PFSK-1 (cell line): ENCODE measurements around the gene USP6.

Source experiments
- FOXP2 ChIP-seq: optimal IDR thresholded peaks from 2 replicates; pipeline ENCODE3; 2011; ENCODE audit warnings: borderline replicate concordance, control low read depth, inconsistent platforms; ENCODE audit not compliant: insufficient read depth; ENCODE audit errors: extremely low read length, extremely low read depth
- POLR2AphosphoS5 ChIP-seq: IDR thresholded peaks from 2 replicates; pipeline ENCODE4 v1.6.1; 2012; ENCODE audit warnings: low read depth, mild to moderate bottlenecking, control low read depth, low read length, moderate library complexity
- SIN3A ChIP-seq: IDR thresholded peaks from 2 replicates; pipeline ENCODE4 v1.6.1; 2012; ENCODE audit warnings: mild to moderate bottlenecking, low read length, moderate library complexity, borderline replicate concordance; ENCODE audit not compliant: insufficient read depth
- TAF1 ChIP-seq: IDR thresholded peaks from 2 replicates; pipeline ENCODE4 v1.6.1; 2012; ENCODE audit warnings: low read length, control low read depth, borderline replicate concordance; ENCODE audit not compliant: insufficient read depth
- TF ChIP-seq, protein P1 (sequence below), 2 experiments: IDR thresholded peaks; 2 replicates each; pipeline versions ENCODE4 v1.6.1 to v1.8.0; 2011 to 2012; ENCODE audit warnings: low read depth in 2 of 2, low read length in 2 of 2, control low read depth in 1 of 2, inconsistent platforms in 1 of 2, mild to moderate bottlenecking in 1 of 2, moderate library complexity in 1 of 2; ENCODE audit not compliant: insufficient read depth in 1 of 2

Gene USP6

DNA sequence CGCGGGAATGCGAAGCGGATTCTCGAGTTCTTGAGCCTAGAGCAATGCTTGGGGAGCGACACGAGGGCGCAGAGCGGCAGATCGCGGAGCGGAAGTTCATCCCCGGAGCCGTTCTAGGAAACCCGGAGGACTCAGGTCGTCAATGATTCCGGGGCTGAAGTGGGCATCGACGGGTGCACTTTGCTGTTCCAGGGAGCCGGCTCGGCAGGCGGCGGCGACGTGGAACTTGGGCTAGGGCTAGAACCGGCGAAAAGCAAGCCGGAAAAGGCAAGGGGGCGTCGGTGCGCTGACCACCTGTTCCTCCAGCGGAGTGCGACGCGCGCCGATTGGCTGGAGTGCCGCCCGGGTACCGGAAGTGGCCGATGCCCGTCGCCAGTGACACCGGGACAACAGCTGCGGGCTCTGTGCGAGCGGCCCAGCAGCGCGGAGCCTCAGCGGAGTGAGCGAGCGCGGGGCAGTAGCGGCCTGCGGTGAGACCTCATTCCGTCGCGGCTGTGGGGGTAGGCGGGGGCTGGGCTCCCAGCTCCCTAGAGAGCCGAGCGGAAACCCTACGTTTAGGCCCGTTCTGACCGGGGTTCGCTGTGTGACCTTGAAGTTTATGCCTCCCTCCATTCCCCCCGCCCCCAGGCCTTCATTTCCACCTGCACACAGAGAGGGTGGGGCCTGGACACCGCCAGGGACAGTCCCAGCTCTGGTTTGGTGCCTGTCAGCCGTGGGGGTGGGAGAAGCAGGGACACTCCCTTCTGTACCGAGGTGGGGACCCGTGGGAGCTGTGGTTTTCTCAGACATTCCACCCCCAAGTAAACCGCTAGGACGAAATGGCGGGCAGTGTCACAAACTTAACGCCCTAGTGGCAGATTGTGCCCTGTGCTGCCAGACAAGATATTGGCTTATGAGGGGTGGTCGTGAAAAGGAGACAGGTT, 37.5 kb upstream of the USP6 start, which contains the start of gene ZFP3:
ZFP3 (plus strand) TSS at position 362 of the 923 bp plus-strand sequence. CDS start 13,038 bp downstream, outside the sequence.
- no peak for TF ChIP-seq FOXP2
- no peak for TF ChIP-seq SIN3A
- TF ChIP-seq POLR2AphosphoS5 = no peak
- TF ChIP-seq, protein P1, sequence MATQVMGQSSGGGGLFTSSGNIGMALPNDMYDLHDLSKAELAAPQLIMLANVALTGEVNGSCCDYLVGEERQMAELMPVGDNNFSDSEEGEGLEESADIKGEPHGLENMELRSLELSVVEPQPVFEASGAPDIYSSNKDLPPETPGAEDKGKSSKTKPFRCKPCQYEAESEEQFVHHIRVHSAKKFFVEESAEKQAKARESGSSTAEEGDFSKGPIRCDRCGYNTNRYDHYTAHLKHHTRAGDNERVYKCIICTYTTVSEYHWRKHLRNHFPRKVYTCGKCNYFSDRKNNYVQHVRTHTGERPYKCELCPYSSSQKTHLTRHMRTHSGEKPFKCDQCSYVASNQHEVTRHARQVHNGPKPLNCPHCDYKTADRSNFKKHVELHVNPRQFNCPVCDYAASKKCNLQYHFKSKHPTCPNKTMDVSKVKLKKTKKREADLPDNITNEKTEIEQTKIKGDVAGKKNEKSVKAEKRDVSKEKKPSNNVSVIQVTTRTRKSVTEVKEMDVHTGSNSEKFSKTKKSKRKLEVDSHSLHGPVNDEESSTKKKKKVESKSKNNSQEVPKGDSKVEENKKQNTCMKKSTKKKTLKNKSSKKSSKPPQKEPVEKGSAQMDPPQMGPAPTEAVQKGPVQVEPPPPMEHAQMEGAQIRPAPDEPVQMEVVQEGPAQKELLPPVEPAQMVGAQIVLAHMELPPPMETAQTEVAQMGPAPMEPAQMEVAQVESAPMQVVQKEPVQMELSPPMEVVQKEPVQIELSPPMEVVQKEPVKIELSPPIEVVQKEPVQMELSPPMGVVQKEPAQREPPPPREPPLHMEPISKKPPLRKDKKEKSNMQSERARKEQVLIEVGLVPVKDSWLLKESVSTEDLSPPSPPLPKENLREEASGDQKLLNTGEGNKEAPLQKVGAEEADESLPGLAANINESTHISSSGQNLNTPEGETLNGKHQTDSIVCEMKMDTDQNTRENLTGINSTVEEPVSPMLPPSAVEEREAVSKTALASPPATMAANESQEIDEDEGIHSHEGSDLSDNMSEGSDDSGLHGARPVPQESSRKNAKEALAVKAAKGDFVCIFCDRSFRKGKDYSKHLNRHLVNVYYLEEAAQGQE (IDR thresholded peaks at IDR 0.05; ENCODE audit: insufficient read depth in 1 of 2, low read depth in 2 of 2, low read length in 2 of 2) = no peak
- TF ChIP-seq TAF1 = no peak

DNA sequence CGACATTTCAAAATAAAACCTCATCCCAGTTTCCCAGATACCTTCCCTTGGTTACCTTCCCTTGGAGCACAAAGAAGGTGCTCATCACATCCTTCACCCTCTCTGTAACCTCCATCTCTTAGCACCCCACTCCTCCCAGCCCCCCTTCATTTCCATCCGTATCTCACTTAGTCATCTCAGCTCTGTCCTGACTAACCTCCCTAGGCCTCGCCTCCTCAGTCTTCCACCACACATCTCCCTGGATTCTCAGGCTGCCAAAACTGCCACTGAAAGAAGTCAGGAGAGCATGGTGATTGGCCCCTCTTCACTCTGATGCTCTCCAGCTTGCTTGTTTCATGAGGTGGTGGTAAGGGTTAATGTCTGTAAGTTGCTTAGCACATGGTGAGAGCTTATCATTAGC, 35.2 kb upstream of the USP6 start:
- no peak for TF ChIP-seq SIN3A
- TF ChIP-seq FOXP2 = no peak
- TF ChIP-seq POLR2AphosphoS5 = no peak
- TF ChIP-seq, protein P1 (IDR thresholded peaks at IDR 0.05; ENCODE audit: insufficient read depth in 1 of 2, low read depth in 2 of 2, low read length in 2 of 2) = no peak
- no peak for TF ChIP-seq TAF1

- TF ChIP-seq SIN3A (no peak), POLR2AphosphoS5 (no peak), TAF1 (no peak), FOXP2 (no peak)
- TF ChIP-seq, protein P1 (IDR thresholded peaks at IDR 0.05; ENCODE audit: insufficient read depth in 1 of 2, low read depth in 2 of 2, low read length in 2 of 2) = no peak
These were observed 23.4 kb upstream of the USP6 start for GRCh38 chr17:5092218-5093010.

DNA sequence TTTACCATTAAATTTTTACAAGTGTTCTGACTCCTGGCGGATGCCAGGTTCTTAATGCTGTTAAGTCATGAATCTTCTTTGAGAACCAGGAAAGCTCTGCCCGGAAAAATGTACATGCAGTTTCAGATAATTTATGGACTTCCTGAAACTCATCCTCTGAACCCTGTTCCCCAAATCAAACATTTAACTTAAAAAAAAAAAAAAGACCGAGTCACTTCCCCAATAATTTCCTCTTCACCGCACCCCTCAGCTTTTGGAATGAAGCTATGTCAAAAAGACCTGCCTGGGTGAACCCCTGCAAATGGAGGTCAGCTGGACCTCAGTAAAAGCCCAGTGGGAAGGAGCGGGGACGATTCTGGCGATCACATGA, 19.1 kb upstream of the USP6 start:
- TF ChIP-seq, protein P1 (IDR thresholded peaks at IDR 0.05; ENCODE audit: insufficient read depth in 1 of 2, low read depth in 2 of 2, low read length in 2 of 2) = no peak
- no peak for TF ChIP-seq POLR2AphosphoS5
- TF ChIP-seq SIN3A = no peak
- no peak for TF ChIP-seq TAF1
- no peak for TF ChIP-seq FOXP2
